Gastrocnemius medialis (tissue), 4 donors: ENCODE results near the gene PARVA. TPM values are rescaled to one million over a fixed set of nuclear protein-coding genes. Genes with fewer than 3 reads are reported as not detected.

ENCODE experiments used
- ATAC-seq, 2 donors: fragments of 150-250 bp; one replicate each; pipeline ENCODE4 v1.9.1; 2016
- DNase-seq, 2 donors: peaks; one replicate each; pipeline ENCODE4 v3.0.0-alpha.2; 2019
- H3K27ac ChIP-seq, 4 donors: fragments of 200-600 bp; sonication (generic); 1 replicate in 1 of 4; 2 replicates in 3 of 4; pipeline ENCODE4 v1.5.1; 2016 to 2018; ENCODE audit warnings: mild to moderate bottlenecking in 2 of 4, moderate library complexity in 1 of 4
- H3K27me3 ChIP-seq, 3 donors: fragments of 200-600 bp; sonication (generic) in 2 of 3; 1 replicate in 1 of 3; 2 replicates in 2 of 3; pipeline versions ENCODE4 v1.5.1 to v1.6.0; 2016 to 2019; ENCODE audit warnings: mild to moderate bottlenecking in 1 of 3, moderate library complexity in 1 of 3
- H3K36me3 ChIP-seq, 2 donors: fragments of 200-600 bp; sonication (generic) in 1 of 2; one replicate each; pipeline ENCODE4 v1.5.1; 2017 to 2018
- H3K4me1 ChIP-seq, 2 donors: fragments of 200-600 bp; sonication (generic) in 1 of 2; one replicate each; pipeline ENCODE4 v1.5.1; 2016 to 2017; ENCODE audit warnings: mild to moderate bottlenecking in 2 of 2
- H3K4me3 ChIP-seq, 4 donors: fragments of 200-600 bp; sonication (generic) in 3 of 4; 1 replicate in 1 of 4; 2 replicates in 3 of 4; pipeline ENCODE4 v1.5.1; 2016 to 2019; ENCODE audit warnings: mild to moderate bottlenecking in 2 of 4
- H3K9me3 ChIP-seq, 3 donors: fragments of 200-600 bp; sonication (generic) in 2 of 3; 1 replicate in 1 of 3; 2 replicates in 2 of 3; pipeline ENCODE4 v1.5.1; 2016 to 2019
- CTCF ChIP-seq, 5 experiments: fragments of 450-650 bp in 3 of 5; fragments of 200-600 bp in 2 of 5; sonication (generic) in 2 of 5; IDR thresholded peaks in 4 of 5; conservative IDR thresholded peaks in 1 of 5; 1 replicate in 4 of 5; 2 replicates in 1 of 5; pipeline ENCODE4 v1.5.1; 2016 to 2019; ENCODE audit warnings: antibody characterized with exemption in 5 of 5, mild to moderate bottlenecking in 3 of 5, moderate library complexity in 3 of 5
- POLR2A ChIP-seq, 2 donors: fragments of 450-650 bp; IDR thresholded peaks; one replicate each; pipeline ENCODE4 v1.6.1; 2017; ENCODE audit warnings: antibody characterized with exemption in 2 of 2, mild to moderate bottlenecking in 2 of 2, moderate library complexity in 2 of 2
- in situ Hi-C, 4 donors: fragments of 200-750 bp; cut with MboI; loops; one replicate each; pipeline versions ENCODE4 v1.15.0 to v1.8.0; 2017; ENCODE audit warnings: low sequenced_read_pairs in 4 of 4
- intact Hi-C: fragments of 100-400 bp; cut with DNase I; formaldehyde crosslinking; loops from one replicate; pipeline ENCODE4 v1.15.1; 2023; ENCODE audit warnings: low total_unique reads
- total RNA-seq, 4 donors: library from RNA; depleted of rRNA; stranded (reverse); fragments of >200 nt; gene quantifications; one replicate each; pipeline versions ENCODE4 v1.1.0 to v1.2.3, GENCODE V29; 2016

PARVA gene
- total RNA-seq, 4 donors from 2014 or later: 4.4 to 9.7 (median 8.4) TPM

GRCh38 chr11:12394601-12395000 lies 17.2 kb downstream of the PARVA start:
- ATAC-seq: no peak
- Histone ChIP-seq H3K27me3 (no peaks in the 10 kb centered on the region), H3K27ac (no peak overlapping the region), H3K4me1 (peaks cover 4 to 15% of the 10 kb centered on the region in 2 donors), H3K36me3 (no peaks in the 10 kb centered on the region), H3K9me3 (no peaks in the 10 kb centered on the region), H3K4me3 (no peak overlapping the region)
- DNase-seq: no peak
- TF ChIP-seq CTCF (IDR thresholded peaks at IDR 0.05 in 4 of 5, conservative IDR thresholded peaks at IDR 0.05 in 1 of 5) (no peak), POLR2A (IDR thresholded peaks at IDR 0.05) (no peak)
- intact Hi-C loops (no loop called here), in situ Hi-C loops (no loop called here)

DNA sequence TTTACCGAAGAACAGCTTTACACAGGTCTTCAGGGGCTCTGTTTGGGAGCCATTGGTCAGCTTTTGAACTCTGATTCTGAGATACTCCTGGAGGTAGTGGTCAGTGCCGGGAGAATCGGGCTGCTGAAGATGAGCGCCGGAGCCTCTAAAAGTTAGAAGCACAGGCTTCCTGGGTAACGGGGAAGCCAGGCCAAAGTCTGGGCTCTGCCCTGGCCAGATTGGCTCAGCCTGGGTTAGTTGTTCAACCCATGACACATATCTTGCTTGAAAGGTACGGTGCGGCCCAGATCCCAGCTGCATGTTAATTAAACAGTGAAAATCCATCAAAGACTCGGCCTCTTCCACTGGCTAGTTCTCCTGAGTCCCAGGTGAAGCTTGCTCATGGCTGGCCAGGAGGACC lies 18.0 kb downstream of the PARVA start:
- Histone ChIP-seq H3K27me3 (no peaks in the 10 kb centered on the region), H3K36me3 (no peaks in the 10 kb centered on the region), H3K9me3 (no peaks in the 10 kb centered on the region), H3K4me3 (no peak overlapping the region), H3K27ac (no peak overlapping the region), H3K4me1 (peaks cover 4 to 11% of the 10 kb centered on the region in 2 donors)
- in situ Hi-C loops: no loop called here
- ATAC-seq (no peak), DNase-seq (no peak)
- intact Hi-C loops: no loop called here
- no peak for TF ChIP-seq POLR2A (IDR thresholded peaks at IDR 0.05)
- no peak for TF ChIP-seq CTCF (IDR thresholded peaks at IDR 0.05 in 4 of 5, conservative IDR thresholded peaks at IDR 0.05 in 1 of 5)

GRCh38 chr11:12397931-12398334 lies 20.6 kb downstream of the PARVA start:
- intact Hi-C loops (no loop called here), in situ Hi-C loops (no loop called here)
- no peaks in the 10 kb centered on the region for H3K27me3 ChIP-seq
- no peaks in the 10 kb centered on the region for H3K9me3 ChIP-seq
- peaks cover 4% of the 10 kb centered on the region in 2 donors for H3K4me1 ChIP-seq
- H3K36me3 ChIP-seq: no peaks in the 10 kb centered on the region
- peak overlapping the region in 3 of 4 donors; percentile 11 to 43 (median 31) for H3K27ac ChIP-seq
- peak in 1 of 2 donors; percentile 39 for DNase-seq
- ATAC-seq: peak; percentile 68 to 73
- H3K4me3 ChIP-seq: no peak overlapping the region
- TF ChIP-seq CTCF (IDR thresholded peaks at IDR 0.05 in 4 of 5, conservative IDR thresholded peaks at IDR 0.05 in 1 of 5) (no peak), POLR2A (IDR thresholded peaks at IDR 0.05) (no peak)

DNA sequence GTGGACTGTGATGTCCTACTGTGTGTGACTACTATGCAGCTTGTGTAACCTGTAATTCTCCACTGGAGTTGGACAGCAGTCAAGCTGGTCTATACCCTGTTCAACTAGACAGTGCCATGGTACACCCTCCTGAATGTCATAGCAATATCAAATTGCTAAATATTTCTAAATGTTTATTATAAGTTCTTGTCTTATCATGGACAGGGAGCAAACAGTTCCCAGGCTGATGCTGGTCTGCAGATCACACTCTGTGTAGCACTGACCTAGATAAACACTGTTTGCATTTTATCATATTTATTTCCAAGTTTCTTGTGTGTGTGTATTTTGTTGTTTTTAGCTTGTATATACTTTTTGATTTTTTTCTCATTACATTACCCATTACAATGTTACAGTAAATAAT lies 22.0 kb downstream of the PARVA start:
- Histone ChIP-seq H3K4me1 (peaks cover 4% of the 10 kb centered on the region in 2 donors), H3K27ac (no peak overlapping the region), H3K4me3 (no peak overlapping the region), H3K36me3 (no peaks in the 10 kb centered on the region), H3K27me3 (no peaks in the 10 kb centered on the region), H3K9me3 (no peaks in the 10 kb centered on the region)
- intact Hi-C loops (no loop called here), in situ Hi-C loops (no loop called here)
- TF ChIP-seq CTCF (IDR thresholded peaks at IDR 0.05 in 4 of 5, conservative IDR thresholded peaks at IDR 0.05 in 1 of 5) (no peak), POLR2A (IDR thresholded peaks at IDR 0.05) (no peak)
- no peak for ATAC-seq
- DNase-seq: no peak

DNA sequence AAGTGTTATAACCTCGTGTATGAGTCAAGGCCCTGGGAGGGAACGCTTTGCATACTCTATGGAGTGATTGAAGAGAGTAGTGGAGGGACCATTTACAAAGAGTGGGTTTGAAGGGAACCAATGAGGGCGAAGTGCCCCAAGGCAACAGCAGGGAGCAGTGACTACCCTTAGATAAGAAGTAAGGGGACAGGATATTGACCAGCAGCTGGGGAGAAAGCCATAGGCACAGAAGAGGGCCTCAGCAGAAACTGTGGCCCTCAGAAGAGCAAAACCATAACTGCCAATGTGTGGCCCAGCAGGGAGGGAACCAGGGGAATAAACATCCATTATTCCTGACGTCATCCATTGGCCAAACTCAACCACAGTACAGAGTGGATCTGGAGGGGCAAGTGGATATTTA lies 24.7 kb downstream of the PARVA start:
- peaks cover 4% of the 10 kb centered on the region in 2 donors for H3K4me1 ChIP-seq
- intact Hi-C loops: no loop called here
- H3K9me3 ChIP-seq: no peaks in the 10 kb centered on the region
- TF ChIP-seq CTCF (IDR thresholded peaks at IDR 0.05 in 4 of 5, conservative IDR thresholded peaks at IDR 0.05 in 1 of 5) (no peak), POLR2A (IDR thresholded peaks at IDR 0.05) (no peak)
- H3K4me3 ChIP-seq: no peak overlapping the region
- H3K36me3 ChIP-seq: no peaks in the 10 kb centered on the region
- ATAC-seq (no peak), DNase-seq (no peak)
- no peaks in the 10 kb centered on the region for H3K27me3 ChIP-seq
- no peak overlapping the region for H3K27ac ChIP-seq
- in situ Hi-C loops: no loop called here
